HEK293 (cell line): ENCODE measurements around the gene UGGT1.

Experiments
- CTCF ChIP-seq: fragments of 450-650 bp; formaldehyde crosslinking; IDR thresholded peaks from 2 replicates; pipeline ENCODE4 v1.5.1; 2016; ENCODE audit warnings: missing biosample characterization, missing genetic modification characterization
- MEIS1 ChIP-seq: sonication (generic); formaldehyde crosslinking; IDR thresholded peaks from 2 replicates; pipeline ENCODE4 v1.8.1; 2022; ENCODE audit warnings: missing genetic modification reagents, mild to moderate bottlenecking, borderline replicate concordance
- ZBTB8A ChIP-seq: fragments of 450-650 bp; formaldehyde crosslinking; IDR thresholded peaks from 2 replicates; pipeline ENCODE4 v1.5.1; 2016; ENCODE audit warnings: missing biosample characterization, missing genetic modification characterization
- ZNF138 ChIP-seq: fragments of 450-650 bp; formaldehyde crosslinking; IDR thresholded peaks from 2 replicates; pipeline ENCODE4 v1.5.1; 2016; ENCODE audit warnings: missing biosample characterization, missing genetic modification characterization, borderline replicate concordance
- ZNF423 ChIP-seq: fragments of 450-650 bp; formaldehyde crosslinking; IDR thresholded peaks from 2 replicates; pipeline ENCODE4 v1.5.1; 2016; ENCODE audit warnings: missing biosample characterization, missing genetic modification characterization
- ZNF76 ChIP-seq: fragments of 450-650 bp; formaldehyde crosslinking; IDR thresholded peaks from 2 replicates; pipeline ENCODE4; 2016; ENCODE audit warnings: low read depth, missing biosample characterization, missing genetic modification characterization, borderline replicate concordance

GRCh38 chr2:128177315-128177714 is 86.3 kb downstream of the UGGT1 start:
- no peak for TF ChIP-seq ZNF423 (tag by site-specific recombination)
- no peak for TF ChIP-seq CTCF (tag by site-specific recombination)
- no peak for TF ChIP-seq ZNF76 (tag by site-specific recombination)
- TF ChIP-seq ZNF138: no peak
- TF ChIP-seq MEIS1 (CRISPR knock-in tag): no peak
- no peak for TF ChIP-seq ZBTB8A
